ENCODE measurements around the gene SCLY.
"Not testable (repeated sequence)": the region's sequence is repeated elsewhere in the genome, so short reads cannot be mapped to it uniquely, and the experiment has no call there.

Gene SCLY

GRCh38 chr2:238039985-238040384 is 20.8 kb upstream of the SCLY start:
- DNase-seq (ENCODE audit: low read depth, low spot score): no peak

DNA sequence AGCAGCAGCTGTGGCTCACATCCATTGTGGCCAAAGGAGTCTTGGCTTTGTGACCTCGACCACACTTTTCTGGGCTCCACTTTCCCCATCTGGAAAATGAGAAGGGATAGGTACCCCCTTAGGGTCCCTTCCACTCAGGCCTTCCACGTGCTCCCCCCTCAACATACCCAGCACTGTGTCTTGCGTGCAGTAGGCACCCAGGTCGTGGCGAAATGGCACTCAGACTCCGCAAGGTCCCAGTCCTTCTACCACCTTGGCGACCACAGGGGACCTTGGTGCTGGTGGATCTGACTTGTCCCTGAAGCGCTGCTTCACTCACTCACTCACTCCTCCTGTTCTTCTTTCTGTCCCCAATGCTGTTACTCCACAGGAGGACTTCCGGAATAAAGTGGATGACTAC is 19.9 kb upstream of the SCLY start:
- no peak for DNase-seq (ENCODE audit: low read depth, low spot score)

DNA sequence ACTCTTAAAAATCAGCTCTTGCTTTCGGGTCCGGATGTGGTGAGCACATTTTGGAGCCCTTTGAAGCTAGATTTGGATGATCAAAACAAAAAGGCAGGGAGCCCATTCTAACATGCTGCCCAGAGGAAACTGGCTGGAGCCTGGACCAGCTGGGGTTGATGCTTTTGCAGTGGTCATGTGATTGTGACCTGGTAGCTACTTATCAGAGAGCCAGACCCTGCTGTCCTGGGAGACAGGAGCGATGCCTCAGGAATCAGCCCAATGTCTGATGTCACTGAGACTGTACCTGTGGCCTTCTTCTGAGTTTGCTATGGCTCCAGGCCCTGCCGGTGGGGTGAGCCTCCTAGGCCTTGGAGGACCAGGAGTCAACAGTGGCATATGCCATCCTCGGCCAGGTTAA is 18.7 kb upstream of the SCLY start:
- no peak for DNase-seq (ENCODE audit: low read depth, low spot score)

- no peak for DNase-seq (ENCODE audit: low read depth, low spot score)
Measured at GRCh38 chr2:238042849-238043584, 17.8 kb upstream of the SCLY start.

- no peak for DNase-seq (ENCODE audit: low read depth, low spot score)
Measured at GRCh38 chr2:238043851-238044250, 16.9 kb upstream of the SCLY start.

DNA sequence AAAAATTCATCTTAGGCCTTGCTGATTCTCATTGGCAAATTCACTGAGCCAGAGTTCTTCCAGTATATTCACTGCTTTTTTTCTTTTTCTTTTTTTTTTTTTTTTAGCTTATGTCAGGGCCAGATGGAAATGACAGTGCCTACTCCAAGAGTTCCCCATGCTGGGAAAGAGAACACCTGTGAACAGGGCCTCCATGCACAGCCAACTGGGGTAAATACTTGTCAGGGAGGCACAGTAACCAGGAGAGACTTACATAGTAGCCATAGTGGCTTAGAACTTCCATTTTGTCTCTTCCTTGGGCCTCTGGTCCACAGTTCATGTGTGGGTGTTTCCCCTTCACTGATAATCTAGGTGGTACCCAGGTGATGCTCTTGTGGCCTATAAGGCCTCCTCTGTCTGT is 15.2 kb upstream of the SCLY start:
- no peak for DNase-seq (ENCODE audit: low read depth, low spot score)

GRCh38 chr2:238046725-238047270 is 14.0 kb upstream of the SCLY start:
- no peak for DNase-seq (ENCODE audit: low read depth, low spot score)

GRCh38 chr2:238053191-238053776 is 7.5 kb upstream of the SCLY start:
- no peak for DNase-seq (ENCODE audit: low read depth, low spot score)

DNA sequence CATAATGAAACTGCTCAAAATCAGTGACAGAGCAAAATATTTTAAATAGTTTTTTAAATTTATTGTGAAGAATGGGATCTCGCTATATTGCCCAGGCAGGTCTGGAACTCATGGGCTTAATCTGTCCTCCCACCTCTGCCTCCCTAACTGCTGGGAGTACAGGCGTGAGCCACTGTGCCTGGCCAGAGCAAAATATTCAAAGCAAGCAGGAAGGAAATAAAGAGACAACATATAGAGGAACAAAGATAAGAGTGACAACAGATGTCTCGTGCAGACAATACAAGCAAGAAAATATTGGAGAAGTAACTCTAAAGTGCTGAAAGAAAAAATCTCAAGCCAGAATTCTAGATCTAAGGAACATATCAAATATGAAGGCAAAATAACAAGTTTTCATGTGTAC is 5.0 kb upstream of the SCLY start:
- no peak for DNase-seq (ENCODE audit: low read depth, low spot score)

DNA sequence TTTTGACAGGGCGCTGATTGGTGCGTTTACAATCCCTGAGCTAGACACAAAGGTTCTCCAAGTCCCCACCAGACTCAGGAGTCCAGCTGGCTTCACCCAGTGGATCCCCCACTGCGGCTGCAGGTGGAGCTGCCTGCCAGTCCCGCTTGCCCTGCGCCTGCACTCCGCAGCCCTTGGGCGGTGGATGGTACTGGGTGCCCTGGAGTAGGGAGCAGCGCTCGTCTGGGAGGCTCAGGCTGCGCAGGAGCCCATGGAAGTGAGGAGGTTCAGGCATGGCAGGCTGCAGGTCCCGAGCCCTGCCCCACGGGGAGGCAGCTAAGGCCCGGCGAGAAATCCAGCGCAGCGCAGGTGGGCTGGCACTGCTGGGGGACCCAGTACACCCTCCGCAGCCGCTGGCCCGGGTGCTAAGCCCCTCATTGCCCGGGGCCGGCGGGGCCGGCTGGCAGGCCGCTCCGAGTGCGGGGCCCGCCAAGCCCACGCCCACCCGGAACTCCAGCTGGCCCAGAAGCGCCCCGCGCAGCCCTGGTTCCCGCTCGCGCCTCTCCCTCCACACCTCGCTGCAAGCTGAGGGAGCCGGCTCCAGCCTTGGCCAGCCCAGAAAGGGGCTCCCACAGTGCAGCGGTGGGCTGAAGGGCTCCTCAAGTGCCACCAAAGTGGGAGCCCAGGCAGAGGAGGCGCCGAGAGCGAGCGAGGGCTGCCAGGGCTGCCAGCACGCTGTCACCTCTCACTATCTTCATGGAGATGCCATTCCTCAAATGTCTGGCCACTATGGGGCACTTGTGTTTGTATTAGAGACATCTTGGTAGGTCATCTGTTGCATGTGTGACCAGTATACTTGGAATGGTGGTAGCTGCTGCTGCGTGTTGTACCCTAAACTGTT is 2.9 kb upstream of the SCLY start:
- not testable (repeated sequence) for DNase-seq (ENCODE audit: low read depth, low spot score)

DNA sequence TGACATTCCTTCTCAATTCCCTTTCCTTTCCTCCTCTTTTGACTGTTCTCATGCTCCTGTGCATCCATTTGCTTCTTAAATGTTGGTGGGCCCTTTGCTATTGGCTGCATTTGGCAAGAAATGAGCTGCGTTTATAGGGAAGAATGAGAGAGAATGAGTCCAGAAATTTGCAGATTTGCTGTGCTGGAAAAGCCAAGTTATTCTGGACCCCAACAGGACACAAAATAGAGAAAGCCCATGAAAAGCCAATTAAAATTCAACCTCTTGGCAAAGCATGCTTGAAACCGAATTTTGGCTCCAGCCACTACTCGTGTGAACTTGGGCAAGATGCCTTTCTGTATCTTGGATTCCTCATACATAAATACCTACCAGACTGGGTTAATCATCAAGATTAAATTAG is 1.3 kb upstream of the SCLY start:
- DNase-seq (ENCODE audit: low read depth, low spot score): no peak

DNA sequence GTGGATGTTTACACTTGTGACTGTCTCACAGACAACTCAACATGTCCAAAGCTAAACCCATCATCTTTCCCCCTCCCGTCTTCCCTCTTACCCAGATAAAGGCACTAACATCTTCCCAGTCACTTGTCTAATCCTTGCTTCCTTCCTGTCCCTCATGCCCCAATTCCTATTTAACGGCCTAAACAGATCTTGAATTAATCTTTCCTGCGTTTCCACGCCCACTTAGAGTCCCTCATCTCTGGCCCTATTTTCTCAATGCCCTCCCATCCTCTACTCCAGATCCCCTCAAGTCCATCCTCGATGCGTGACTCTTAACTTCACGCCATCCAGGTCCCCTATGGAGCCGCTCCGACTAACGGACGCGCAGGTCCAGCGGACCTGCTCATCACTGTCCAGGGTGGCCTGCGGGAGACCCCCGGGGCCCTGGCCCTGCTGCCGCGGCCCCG is 682 bp upstream of the SCLY start:
- peak; percentile 4 for DNase-seq (ENCODE audit: low read depth, low spot score)

DNA sequence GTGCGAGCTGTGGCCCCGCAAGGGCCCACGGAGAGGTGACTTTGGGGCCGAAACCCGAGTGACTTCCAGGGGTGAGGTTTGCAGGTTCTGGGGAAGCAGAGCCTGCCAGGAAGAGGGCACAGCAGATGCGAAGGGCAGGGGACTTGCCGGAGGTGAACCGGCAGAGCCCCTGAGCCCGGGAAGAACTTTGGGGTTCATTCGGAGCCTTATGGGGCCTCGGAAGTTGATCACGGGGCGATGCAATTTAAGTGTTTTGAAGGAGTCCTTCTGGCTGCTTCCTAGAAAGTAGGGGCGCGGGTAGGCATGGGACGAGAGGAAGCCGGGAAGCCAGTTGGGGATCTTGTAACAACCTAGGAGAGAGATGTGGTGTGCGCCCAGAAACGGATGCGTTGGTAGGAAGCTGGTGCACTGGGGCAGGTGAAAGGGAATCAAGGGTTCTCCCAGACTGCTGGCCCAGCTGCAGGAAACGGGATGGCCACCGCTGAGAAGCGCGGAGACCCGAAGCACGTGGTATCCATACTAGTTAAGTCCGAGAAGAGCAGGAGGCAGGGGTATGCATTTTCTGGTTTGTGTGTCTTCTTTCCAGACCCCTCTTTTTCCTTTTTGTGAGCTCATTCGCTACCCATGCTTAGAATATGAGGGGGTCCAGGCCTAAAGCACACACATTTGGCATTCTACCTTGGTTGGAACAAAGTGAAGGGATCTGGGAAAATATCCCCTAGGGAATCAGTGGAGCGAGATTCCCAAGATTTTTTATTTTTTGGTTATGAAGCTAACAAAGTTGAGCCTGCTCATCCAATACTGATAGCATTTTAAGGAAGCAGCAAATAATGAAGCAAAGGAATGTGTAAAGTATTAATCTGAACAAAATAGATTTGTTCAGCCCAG is 758 bp downstream of the SCLY start:
- no peak for DNase-seq (ENCODE audit: low read depth, low spot score)

GRCh38 chr2:238063414-238064189 is 2.8 kb downstream of the SCLY start:
- no peak for DNase-seq (ENCODE audit: low read depth, low spot score)

- DNase-seq (ENCODE audit: low read depth, low spot score): no peak
Measured at GRCh38 chr2:238064376-238064775, 3.6 kb downstream of the SCLY start.

GRCh38 chr2:238065071-238065846 is 4.5 kb downstream of the SCLY start:
- DNase-seq (ENCODE audit: low read depth, low spot score): no peak

- no peak for DNase-seq (ENCODE audit: low read depth, low spot score)
Measured at GRCh38 chr2:238066218-238066617, 5.4 kb downstream of the SCLY start.

GRCh38 chr2:238066718-238067117 is 5.9 kb downstream of the SCLY start:
- DNase-seq (ENCODE audit: low read depth, low spot score): not testable (repeated sequence)

GRCh38 chr2:238067939-238068338 is 7.1 kb downstream of the SCLY start:
- no peak for DNase-seq (ENCODE audit: low read depth, low spot score)
